UCSD-AML1 (cell line): Measurements from ENCODE around the gene PDZD4.
A peak's percentile ranks its signal among the peaks of the same experiment; 100 is the strongest.

Source experiments
- DNase-seq: peaks from one replicate; lab custom pipeline; 2025; ENCODE audit not compliant: unreplicated experiment; lab: John Stamatoyannopoulos, UW

The PDZD4 gene

GRCh38 chrX:153812220-153812619, 18.1 kb downstream of the PDZD4 start:
- DNase-seq: no peak

- no peak for DNase-seq
Observed at GRCh38 chrX:153807976-153808375, 22.4 kb downstream of the PDZD4 start.

- DNase-seq: no peak
Observed at GRCh38 chrX:153806999-153807575, 23.3 kb downstream of the PDZD4 start.

- DNase-seq: no peak
Observed at GRCh38 chrX:153805436-153805835, 24.9 kb downstream of the PDZD4 start.

- DNase-seq: no peak
Observed at GRCh38 chrX:153804621-153805020, 25.7 kb downstream of the PDZD4 start.

GRCh38 chrX:153804100-153804595, 26.2 kb downstream of the PDZD4 start:
- no peak for DNase-seq

- DNase-seq: no peak
Observed at GRCh38 chrX:153803211-153804099, 26.9 kb downstream of the PDZD4 start.

GRCh38 chrX:153802513-153803045, 27.8 kb downstream of the PDZD4 start:
- no peak for DNase-seq

- DNase-seq: no peak
Observed at GRCh38 chrX:153801669-153802068, 28.7 kb downstream of the PDZD4 start.

GRCh38 chrX:153800746-153801145, 29.6 kb downstream of the PDZD4 start:
- no peak for DNase-seq

- DNase-seq: no peak
Observed at GRCh38 chrX:153800177-153800722, 30.1 kb downstream of the PDZD4 start.

GRCh38 chrX:153799326-153799725, 31.0 kb downstream of the PDZD4 start:
- DNase-seq: no peak

- DNase-seq: no peak
Observed at GRCh38 chrX:153797415-153798015, 32.8 kb downstream of the PDZD4 start.

GRCh38 chrX:153794897-153795816, 35.2 kb downstream of the PDZD4 start:
- DNase-seq: no peak

- DNase-seq: peak; percentile 94
Observed at GRCh38 chrX:153794018-153794896, 36.1 kb downstream of the PDZD4 start, which contains the start of the genes IDH3G and SSR4. IDH3G (minus strand) TSS chrX:153794375; CDS start chrX:153794326, 49 bp downstream. SSR4 (plus strand) TSS chrX:153794668; CDS start chrX:153794688, 20 bp downstream.

GRCh38 chrX:153793291-153793690, 37.1 kb downstream of the PDZD4 start:
- peak; percentile 44 for DNase-seq

GRCh38 chrX:153792368-153792767, 38.0 kb downstream of the PDZD4 start:
- DNase-seq: no peak

- no peak for DNase-seq
Observed at GRCh38 chrX:153791104-153791852, 39.1 kb downstream of the PDZD4 start.
